ENCODE data around the gene HBA2.
"Not testable (repeated sequence)": the region's sequence is repeated elsewhere in the genome, so short reads cannot be mapped to it uniquely, and the experiment has no call there.

Gene HBA2

DNA sequence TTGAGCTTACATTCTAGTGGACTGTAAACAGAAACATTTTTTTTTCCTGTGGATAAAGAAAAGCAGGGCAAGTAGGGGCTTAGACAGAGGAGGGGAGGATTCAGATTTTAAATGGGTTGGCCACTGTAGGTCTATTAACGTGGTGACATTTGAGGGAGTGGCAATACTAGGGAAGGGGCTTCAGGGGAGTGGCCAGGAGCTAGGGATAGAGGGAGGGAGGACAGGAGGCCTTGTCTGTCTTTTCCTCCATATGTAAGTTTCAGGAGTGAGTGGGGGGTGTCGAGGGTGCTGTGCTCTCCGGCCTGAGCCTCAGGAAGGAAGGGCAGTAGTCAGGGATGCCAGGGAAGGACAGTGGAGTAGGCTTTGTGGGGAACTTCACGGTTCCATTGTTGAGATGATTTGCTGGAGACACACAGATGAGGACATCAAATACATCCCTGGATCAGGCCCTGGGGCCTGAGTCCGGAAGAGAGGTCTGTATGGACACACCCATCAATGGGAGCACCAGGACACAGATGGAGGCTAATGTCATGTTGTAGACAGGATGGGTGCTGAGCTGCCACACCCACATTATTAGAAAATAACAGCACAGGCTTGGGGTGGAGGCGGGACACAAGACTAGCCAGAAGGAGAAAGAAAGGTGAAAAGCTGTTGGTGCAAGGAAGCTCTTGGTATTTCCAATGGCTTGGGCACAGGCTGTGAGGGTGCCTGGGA is 13.4 kb upstream of the HBA2 start:
- in situ Hi-C loops (cut with MboI; ENCODE audit: low sequenced_read_pairs, unreplicated experiment): no loop called here
- no peak for DNase-seq (ENCODE audit: low spot score)
- TF ChIP-seq CTCF (IDR thresholded peaks at IDR 0.05; ENCODE audit: borderline replicate concordance, control extremely low read depth, extremely low read depth, insufficient read depth, missing control alignments): no peak

- DNase-seq (ENCODE audit: low spot score); in situ Hi-C loops (cut with MboI; ENCODE audit: low sequenced_read_pairs, unreplicated experiment): not testable (repeated sequence)
These were observed 12.4 kb upstream of the HBA2 start for GRCh38 chr16:160242-160641.

DNA sequence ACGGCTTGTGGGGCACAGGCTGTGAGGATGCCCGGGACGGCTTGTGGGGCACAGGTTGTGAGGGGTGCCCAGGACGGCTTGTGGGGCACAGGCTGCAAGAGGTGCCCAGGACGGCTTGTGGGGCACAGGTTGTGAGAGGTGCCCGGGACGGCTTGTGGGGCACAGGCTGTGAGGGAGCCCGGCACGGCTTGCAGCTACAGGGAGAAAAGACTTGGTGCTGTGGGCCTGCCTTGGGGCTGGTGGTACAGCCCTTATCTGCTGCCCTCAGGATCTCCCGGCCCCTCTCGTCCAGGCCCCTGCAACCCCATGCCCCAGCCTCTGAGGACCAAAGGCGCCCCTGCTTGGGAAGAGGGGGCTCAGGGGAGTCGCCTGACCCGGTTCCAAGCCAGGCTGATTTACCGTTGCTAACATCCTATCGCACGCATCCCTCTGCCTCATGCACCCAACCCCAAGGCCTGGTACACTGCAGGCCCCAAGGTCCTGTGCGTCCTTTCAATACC is 11.9 kb upstream of the HBA2 start:
- in situ Hi-C loops (cut with MboI; ENCODE audit: low sequenced_read_pairs, unreplicated experiment): no loop called here
- no peak for DNase-seq (ENCODE audit: low spot score)
- TF ChIP-seq CTCF (IDR thresholded peaks at IDR 0.05; ENCODE audit: borderline replicate concordance, control extremely low read depth, extremely low read depth, insufficient read depth, missing control alignments): no peak

DNA sequence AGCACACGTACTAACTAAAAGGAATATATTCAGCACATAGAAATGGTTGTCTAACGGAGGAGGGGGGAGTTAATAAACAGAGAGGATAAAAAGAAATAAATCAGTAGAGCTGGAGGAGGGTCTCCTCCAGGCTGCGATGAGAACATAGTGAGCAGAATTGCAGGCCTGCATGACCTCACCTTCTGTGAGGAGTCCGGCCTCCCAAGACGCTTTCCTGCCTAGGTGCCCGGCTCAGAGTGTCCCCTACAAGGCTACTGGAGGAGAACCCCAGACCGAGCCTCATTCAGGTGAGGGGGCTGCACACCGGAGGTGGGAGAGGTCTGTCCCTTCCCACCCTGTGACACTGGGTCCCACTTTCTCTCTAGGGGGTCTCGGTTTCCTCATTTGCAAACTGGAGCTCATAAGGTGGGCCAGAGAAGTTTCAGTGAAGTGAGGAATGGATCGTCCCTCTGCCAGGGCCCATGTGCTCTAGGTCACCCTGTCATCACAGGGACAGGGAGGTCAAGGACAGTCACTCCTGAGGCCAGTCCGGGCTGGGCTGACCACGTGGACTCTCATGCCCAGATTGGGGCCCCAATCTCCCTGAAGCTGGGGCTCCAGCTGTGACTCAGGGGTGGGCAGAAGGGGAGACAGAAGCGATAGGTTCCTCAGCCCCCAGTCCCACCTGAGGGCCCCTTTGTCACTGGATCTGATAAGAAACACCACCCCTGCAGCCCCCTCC is 10.2 kb upstream of the HBA2 start:
- no peak for TF ChIP-seq CTCF (IDR thresholded peaks at IDR 0.05; ENCODE audit: borderline replicate concordance, control extremely low read depth, extremely low read depth, insufficient read depth, missing control alignments)
- DNase-seq (ENCODE audit: low spot score): no peak

DNA sequence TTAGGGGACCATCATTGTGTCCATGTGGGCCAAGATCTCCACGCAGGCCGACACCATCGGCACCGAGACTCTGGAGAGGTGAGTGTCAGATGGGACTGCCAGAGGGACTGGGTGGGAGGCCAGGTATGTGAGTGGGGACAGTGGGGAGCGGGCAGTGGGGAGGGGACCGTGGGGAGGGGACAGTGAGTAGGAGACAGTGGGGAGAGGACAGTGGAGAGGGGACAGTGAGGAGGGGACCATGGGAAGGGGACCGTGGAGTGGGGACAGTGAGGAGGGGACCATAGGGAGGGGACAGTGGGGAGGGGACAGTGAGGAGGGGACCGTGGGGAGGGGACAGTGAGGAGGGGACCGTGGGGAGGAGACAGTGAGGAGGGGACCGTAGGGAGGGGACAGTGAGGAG is 9.5 kb upstream of the HBA2 start:
- DNase-seq (ENCODE audit: low spot score): not testable (repeated sequence)

More for the DNA sequence above, 10.2 kb upstream of the HBA2 start:
- in situ Hi-C loops (cut with MboI; ENCODE audit: low sequenced_read_pairs, unreplicated experiment): no loop called here

DNA sequence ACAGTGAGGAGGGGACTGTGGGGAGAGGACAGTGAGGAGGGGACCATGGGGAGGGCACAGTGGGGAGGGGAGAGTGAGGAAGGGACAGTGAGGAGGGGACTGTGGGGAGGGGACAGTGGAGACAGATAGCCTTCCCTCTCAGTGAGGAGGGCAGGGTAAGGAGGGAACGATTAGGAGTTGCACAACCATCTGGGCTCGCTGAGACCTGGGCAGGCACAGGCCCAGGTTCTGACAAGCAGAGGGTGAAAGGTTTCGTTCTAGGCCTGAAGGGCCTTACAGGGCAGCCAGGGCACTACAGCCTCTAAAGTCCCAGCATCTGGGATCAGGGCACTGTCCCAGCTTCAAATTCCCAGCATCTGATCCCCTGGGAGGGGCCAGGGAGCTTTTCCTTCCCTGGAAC is 9.0 kb upstream of the HBA2 start:
- in situ Hi-C loops (cut with MboI; ENCODE audit: low sequenced_read_pairs, unreplicated experiment); DNase-seq (ENCODE audit: low spot score): not testable (repeated sequence)

More for the DNA sequence above, 9.5 kb upstream of the HBA2 start:
- in situ Hi-C loops (cut with MboI; ENCODE audit: low sequenced_read_pairs, unreplicated experiment): not testable (repeated sequence)

GRCh38 chr16:164134-164823 is 8.4 kb upstream of the HBA2 start:
- not testable (repeated sequence) for DNase-seq (ENCODE audit: low spot score)

DNA sequence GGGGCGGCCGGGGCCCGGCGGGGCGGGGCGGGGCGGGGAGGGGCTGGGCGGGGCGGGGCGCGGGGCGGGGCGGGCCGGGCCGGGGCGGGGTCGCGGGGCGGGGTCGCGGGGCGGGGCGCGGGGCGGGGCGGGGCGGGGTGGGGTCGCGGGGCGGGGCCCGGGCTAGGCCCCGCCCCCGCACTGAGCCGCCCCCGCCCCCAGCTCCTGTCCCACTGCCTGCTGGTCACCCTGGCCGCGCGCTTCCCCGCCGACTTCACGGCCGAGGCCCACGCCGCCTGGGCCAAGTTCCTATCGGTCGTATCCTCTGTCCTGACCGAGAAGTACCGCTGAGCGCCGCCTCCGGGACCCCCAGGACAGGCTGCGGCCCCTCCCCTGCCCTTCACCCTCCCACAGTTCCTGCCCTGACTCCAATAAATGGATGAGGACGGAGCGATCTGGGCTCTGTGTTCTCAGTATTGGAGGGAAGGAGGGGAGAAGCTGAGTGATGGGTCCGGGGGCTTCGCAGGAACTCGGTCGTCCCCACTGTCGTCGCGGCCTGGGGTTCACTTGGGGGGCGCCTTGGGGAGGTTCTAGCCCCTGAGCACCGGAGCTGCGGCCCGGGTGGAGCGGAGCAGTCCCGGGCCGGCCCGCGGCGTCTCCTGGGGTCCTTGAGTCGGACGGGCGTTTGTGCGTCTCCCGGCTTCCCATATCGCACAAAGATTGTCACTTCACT is 7.7 kb upstream of the HBA2 start:
- in situ Hi-C loops (cut with MboI; ENCODE audit: low sequenced_read_pairs, unreplicated experiment): no loop called here
- DNase-seq (ENCODE audit: low spot score): peak; percentile 79
- TF ChIP-seq CTCF (IDR thresholded peaks at IDR 0.05; ENCODE audit: borderline replicate concordance, control extremely low read depth, extremely low read depth, insufficient read depth, missing control alignments): no peak

More at GRCh38 chr16:164134-164823, 8.4 kb upstream of the HBA2 start:
- in situ Hi-C loops (cut with MboI; ENCODE audit: low sequenced_read_pairs, unreplicated experiment): not testable (repeated sequence)

Measured in GM13976 (cell line).